Hepatocyte (in vitro differentiated cells): ENCODE measurements around the gene SYNGR1. TPM values are rescaled to one million over a fixed set of nuclear protein-coding genes. Genes with fewer than 3 reads are reported as not detected.
"Not testable (repeated sequence)": the region's sequence is repeated elsewhere in the genome, so short reads cannot be mapped to it uniquely, and the experiment has no call there.

Experiments used
- DNase-seq: peaks from one replicate; pipeline ENCODE4 v3.0.0-alpha.2; 2016; ENCODE audit warnings: low spot score
- H2AFZ ChIP-seq: fragments of 200-600 bp; sonication (generic); 2 replicates; pipeline ENCODE4 v1.6.0; 2016; ENCODE audit warnings: antibody characterized with exemption, mild to moderate bottlenecking
- H3K27ac ChIP-seq: fragments of 200-600 bp; sonication (generic); 2 replicates; pipeline ENCODE4 v1.5.1; 2016; ENCODE audit warnings: mild to moderate bottlenecking
- H3K27me3 ChIP-seq: fragments of 200-600 bp; sonication (generic); 2 replicates; pipeline ENCODE4 v1.6.1; 2016
- H3K36me3 ChIP-seq: fragments of 200-600 bp; sonication (generic); replicated peaks from 2 replicates; pipeline ENCODE4 v1.5.1; 2016; ENCODE audit warnings: low read depth; ENCODE audit not compliant: insufficient read depth
- H3K4me1 ChIP-seq: fragments of 200-600 bp; sonication (generic); 2 replicates; pipeline ENCODE4 v1.5.1; 2016; ENCODE audit warnings: mild to moderate bottlenecking, moderate library complexity; ENCODE audit not compliant: insufficient read depth
- H3K4me2 ChIP-seq: fragments of 200-600 bp; sonication (generic); 2 replicates; pipeline ENCODE4 v1.6.0; 2016
- H3K4me3 ChIP-seq: fragments of 200-600 bp; sonication (generic); 2 replicates; pipeline ENCODE4 v1.5.1; 2016; ENCODE audit warnings: mild to moderate bottlenecking
- H3K79me2 ChIP-seq: fragments of 200-600 bp; sonication (generic); 2 replicates; pipeline ENCODE4 v1.6.0; 2017; ENCODE audit warnings: mild to moderate bottlenecking
- H3K9me2 ChIP-seq: fragments of 200-600 bp; sonication (generic); replicated peaks from 2 replicates; pipeline ENCODE4 v1.6.0; 2017; ENCODE audit warnings: mild to moderate bottlenecking; ENCODE audit not compliant: insufficient read depth
- H3K9me3 ChIP-seq: fragments of 200-600 bp; sonication (generic); 2 replicates; pipeline ENCODE4 v1.5.1; 2016; ENCODE audit warnings: low read depth, mild to moderate bottlenecking
- H4K20me1 ChIP-seq: fragments of 200-600 bp; sonication (generic); 2 replicates; pipeline ENCODE4 v1.6.0; 2016; ENCODE audit warnings: mild to moderate bottlenecking; ENCODE audit not compliant: insufficient read depth, poor library complexity, severe bottlenecking
- EZH2 ChIP-seq: fragments of 200-600 bp; sonication (generic); IDR thresholded peaks from 2 replicates; pipeline ENCODE4 v1.6.1; 2016; ENCODE audit warnings: antibody characterized with exemption, mild to moderate bottlenecking, borderline replicate concordance
- EZH2phosphoT487 ChIP-seq: fragments of 200-600 bp; sonication (generic); IDR thresholded peaks from one replicate; pipeline ENCODE4 v1.6.1; 2018; ENCODE audit warnings: antibody characterized with exemption, mild to moderate bottlenecking, low read depth, moderate library complexity; ENCODE audit not compliant: unreplicated experiment, severe bottlenecking
- WGBS: methylation state at CpG from one replicate; pipeline ENCODE4 v1.1.6; 2016; ENCODE audit warnings: low lambda C conversion rate; ENCODE audit errors: missing lambda C conversion rate; 5-methylcytosine and 5-hydroxymethylcytosine counted together
- polyA plus RNA-seq: library from polyadenylated mRNA; unstranded; fragments of >200 nt; fragmentation: Nextera tagmentation; extraction: Ambion mirVana; gene quantifications from 2 replicates; pipeline ENCODE4 v1.2.1, GENCODE V29; 2016
- total RNA-seq: library from RNA; depleted of rRNA; stranded (reverse); fragments of >200 nt; gene quantifications from 2 replicates; pipeline ENCODE4 v1.2.3, GENCODE V29; 2014
- TF ChIP-seq, protein P1 (sequence below): fragments of 200-600 bp; sonication (generic); IDR thresholded peaks from 2 replicates; pipeline ENCODE4 v1.5.1; 2016; ENCODE audit warnings: antibody characterized with exemption, mild to moderate bottlenecking; ENCODE audit not compliant: poor library complexity

SYNGR1 gene
- total and polyA plus RNA-seq, 2 experiments from 2014 or later = 23.1 to 58.8 TPM

DNA sequence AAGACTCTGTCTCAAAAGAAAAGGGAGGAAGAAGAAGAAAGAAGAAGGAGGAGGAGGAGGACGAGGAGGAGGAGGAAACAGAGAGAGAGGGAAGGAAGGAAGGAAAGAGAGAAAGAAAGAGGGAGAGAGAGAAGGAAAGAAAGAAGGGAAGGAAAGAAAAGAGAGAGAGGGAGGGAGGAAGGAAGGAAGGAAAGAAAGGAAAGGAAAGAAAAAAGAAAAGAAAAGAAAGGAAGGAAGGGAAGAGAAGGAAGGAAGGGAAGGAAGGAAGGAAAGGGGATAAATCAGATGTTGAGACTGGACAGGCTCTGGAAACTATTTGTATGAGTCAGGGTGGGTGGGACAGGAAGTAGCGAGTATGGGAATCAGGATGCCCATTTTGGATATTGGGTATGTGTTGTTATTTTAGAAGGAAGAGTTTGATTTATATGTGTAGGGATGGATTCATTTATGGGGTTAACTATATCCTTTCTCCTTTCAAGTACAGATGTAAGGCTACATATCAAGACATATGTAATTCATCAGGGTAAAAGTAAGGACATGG lies 24.3 kb upstream of the SYNGR1 start:
- TF ChIP-seq EZH2phosphoT487 = no peak
- TF ChIP-seq EZH2 = no peak
- TF ChIP-seq, protein P1, sequence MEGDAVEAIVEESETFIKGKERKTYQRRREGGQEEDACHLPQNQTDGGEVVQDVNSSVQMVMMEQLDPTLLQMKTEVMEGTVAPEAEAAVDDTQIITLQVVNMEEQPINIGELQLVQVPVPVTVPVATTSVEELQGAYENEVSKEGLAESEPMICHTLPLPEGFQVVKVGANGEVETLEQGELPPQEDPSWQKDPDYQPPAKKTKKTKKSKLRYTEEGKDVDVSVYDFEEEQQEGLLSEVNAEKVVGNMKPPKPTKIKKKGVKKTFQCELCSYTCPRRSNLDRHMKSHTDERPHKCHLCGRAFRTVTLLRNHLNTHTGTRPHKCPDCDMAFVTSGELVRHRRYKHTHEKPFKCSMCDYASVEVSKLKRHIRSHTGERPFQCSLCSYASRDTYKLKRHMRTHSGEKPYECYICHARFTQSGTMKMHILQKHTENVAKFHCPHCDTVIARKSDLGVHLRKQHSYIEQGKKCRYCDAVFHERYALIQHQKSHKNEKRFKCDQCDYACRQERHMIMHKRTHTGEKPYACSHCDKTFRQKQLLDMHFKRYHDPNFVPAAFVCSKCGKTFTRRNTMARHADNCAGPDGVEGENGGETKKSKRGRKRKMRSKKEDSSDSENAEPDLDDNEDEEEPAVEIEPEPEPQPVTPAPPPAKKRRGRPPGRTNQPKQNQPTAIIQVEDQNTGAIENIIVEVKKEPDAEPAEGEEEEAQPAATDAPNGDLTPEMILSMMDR = no peak
- Histone ChIP-seq H3K36me3 (no peaks in the 10 kb centered on the region), H3K79me2 (no peaks in the 10 kb centered on the region), H3K27ac (no peak overlapping the region), H3K4me3 (no peak overlapping the region), H3K9me3 (no peaks in the 10 kb centered on the region), H3K4me2 (no peak overlapping the region), H4K20me1 (no peaks in the 10 kb centered on the region), H3K27me3 (no peaks in the 10 kb centered on the region), H2AFZ (no peak overlapping the region), H3K4me1 (no peaks in the 10 kb centered on the region), H3K9me2 (no peaks in the 10 kb centered on the region)
- no peak for DNase-seq
- WGBS = 93% methylated on average over 1 of the region's 2 CpGs

DNA sequence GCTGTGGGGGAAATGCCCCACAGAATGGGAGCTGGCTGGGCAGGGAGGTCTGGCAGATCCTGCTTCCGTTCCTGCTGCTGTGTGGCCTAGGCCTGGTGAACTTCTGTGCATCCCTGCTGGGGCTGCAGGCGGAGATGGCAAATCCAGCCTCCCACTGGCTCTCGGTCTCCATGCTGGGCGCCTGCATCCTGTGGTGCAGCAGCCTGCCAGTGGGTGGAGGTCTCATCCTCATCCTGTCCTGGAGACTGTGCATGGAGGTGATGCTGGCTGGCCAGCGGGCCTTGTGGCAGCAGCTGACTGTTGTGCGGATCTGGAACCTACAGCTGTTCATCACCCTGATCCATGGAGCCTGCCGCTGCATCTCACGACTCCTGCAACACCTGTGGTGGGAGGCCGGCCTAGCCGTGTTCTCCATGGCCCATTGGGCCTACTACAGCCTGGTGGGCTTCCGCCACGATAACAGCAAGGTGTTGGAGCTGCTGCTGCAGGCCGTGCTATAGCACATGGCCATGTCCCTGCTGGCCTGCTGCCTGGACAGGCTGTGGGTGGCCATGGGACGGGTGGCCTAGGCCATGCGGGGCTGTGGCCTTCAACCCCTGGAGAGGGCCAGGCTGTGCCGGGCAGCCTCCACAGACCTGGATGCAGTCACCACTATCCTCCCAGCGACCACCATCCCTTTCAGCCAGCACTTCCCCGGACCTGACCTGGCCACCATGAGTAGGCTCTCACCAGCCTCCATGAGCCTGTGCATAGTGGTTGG lies 21.6 kb upstream of the SYNGR1 start:
- no peaks in the 10 kb centered on the region for H3K27me3 ChIP-seq
- H3K9me3 ChIP-seq = no peaks in the 10 kb centered on the region
- no peak overlapping the region for H3K27ac ChIP-seq
- H4K20me1 ChIP-seq = no peaks in the 10 kb centered on the region
- no peaks in the 10 kb centered on the region for H3K9me2 ChIP-seq
- peaks cover 16% of the 10 kb centered on the region for H3K4me1 ChIP-seq
- no peak for TF ChIP-seq EZH2
- TF ChIP-seq, protein P1 = no peak
- TF ChIP-seq EZH2phosphoT487 = no peak
- no peak for DNase-seq
- H3K79me2 ChIP-seq = no peaks in the 10 kb centered on the region
- WGBS = 93% methylated on average over 17 of the region's 18 CpGs
- no peak overlapping the region for H3K4me2 ChIP-seq
- no peaks in the 10 kb centered on the region for H3K36me3 ChIP-seq
- no peak overlapping the region for H2AFZ ChIP-seq
- H3K4me3 ChIP-seq = no peak overlapping the region

DNA sequence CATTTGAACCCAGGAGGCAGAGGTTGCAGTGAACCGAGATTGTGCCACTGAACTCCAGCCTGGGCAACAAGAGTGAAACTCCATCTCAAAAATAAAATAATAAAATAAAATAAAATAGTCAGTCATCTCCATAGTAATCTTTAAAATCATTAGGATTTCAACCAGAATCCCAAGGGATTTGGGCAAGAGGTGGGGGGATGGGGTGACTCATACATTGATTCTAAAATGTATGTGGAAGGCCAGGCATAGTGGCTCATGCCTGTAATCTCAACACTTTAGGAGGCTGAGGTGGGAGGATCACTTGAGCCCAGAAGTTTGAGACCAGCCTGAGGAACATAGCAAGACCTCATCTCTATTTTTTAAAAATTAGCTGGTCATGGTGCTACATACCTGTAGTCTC lies 19.2 kb upstream of the SYNGR1 start:
- not testable (repeated sequence) for H2AFZ ChIP-seq, H3K4me3 ChIP-seq, H3K27ac ChIP-seq, H3K36me3 ChIP-seq, H3K9me3 ChIP-seq, H3K9me2 ChIP-seq, H3K27me3 ChIP-seq, H3K4me2 ChIP-seq, DNase-seq, H3K79me2 ChIP-seq, H4K20me1 ChIP-seq
- WGBS = 89% methylated on average over 1 of the region's 1 CpG
- H3K4me1 ChIP-seq = peaks cover 21% of the 10 kb centered on the region

DNA sequence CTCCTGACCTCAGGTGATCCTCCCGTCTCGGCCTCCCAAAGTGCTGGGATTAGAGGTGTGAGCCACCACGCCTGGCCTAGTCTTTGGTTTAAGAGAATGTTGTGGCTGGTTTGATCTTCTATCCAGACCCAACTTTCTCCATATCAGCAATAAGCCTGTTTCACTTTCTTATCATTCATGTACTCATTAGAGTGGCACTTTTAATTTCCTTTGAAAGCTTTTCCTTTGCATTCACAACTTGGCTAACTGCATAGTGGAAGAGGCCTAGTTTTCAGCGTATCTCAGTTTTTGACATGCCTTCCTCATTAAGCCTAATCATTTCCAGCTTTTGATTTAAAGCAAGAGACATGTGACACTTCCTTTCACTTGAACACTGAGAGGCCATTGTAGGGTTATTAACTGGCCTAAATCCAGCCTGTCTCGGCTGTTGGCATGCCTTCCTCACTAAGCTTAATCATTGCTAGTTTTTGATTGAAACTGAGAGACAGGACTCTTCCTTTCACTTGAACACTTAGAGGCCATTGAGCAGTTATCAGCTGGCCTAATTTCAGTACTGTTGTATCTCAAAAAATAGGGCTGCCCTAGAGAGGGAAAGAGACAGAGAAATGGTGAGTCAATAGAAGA lies 17.2 kb upstream of the SYNGR1 start:
- Histone ChIP-seq H3K9me3 (no peaks in the 10 kb centered on the region), H3K9me2 (no peaks in the 10 kb centered on the region), H3K4me1 (peaks cover 21% of the 10 kb centered on the region), H3K4me3 (no peak overlapping the region), H3K36me3 (no peaks in the 10 kb centered on the region), H3K27me3 (no peaks in the 10 kb centered on the region), H3K79me2 (no peaks in the 10 kb centered on the region), H2AFZ (peak overlapping the region; percentile 37), H3K27ac (peak overlapping the region; percentile 75), H4K20me1 (no peaks in the 10 kb centered on the region), H3K4me2 (peak overlapping the region; percentile 56)
- no peak for DNase-seq
- WGBS = 55% methylated on average over 5 of the region's 5 CpGs
- TF ChIP-seq EZH2 (no peak), EZH2phosphoT487 (no peak)
- TF ChIP-seq, protein P1 = no peak
